Measurements from ENCODE around the gene IGSF1.

IGSF1 gene

DNA sequence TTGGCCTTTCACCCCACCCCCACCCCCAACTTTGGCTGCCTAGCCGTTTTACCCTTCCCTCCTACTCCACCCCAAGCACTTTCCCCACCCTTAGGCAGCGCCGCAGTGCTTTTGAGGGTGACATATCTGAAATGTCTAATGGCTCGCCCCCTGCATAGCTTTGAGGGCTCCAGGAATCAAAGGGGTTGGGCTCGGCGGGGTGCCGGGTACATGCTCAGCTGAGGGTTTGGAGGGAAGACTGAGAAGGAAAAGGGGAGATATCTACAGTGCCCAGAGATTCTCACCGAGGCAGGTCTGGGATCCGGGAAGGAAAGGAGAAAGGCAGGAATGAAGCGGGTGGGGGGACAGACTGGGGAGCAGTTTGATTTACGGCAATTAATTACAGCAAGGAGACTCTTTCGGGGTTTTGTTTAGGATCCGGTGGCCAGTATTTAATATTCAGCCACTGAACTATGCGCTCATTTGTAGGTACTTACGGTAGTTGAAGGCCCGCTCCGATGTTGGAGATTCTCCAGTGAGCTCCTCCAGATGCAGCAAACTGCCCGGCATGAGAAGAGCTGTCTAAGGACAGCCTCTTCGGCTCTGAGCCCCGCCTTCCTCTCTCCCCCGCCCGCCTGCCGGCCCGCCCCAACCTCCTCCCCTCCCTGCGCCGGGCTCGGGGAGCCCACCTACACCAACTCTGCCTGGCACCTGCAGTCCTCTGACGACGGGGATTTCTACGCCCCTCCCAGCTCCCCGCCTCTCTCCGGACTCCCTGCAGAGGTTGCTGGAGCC lies at the start of gene IGSF1:
IGSF1 (minus strand) TSS at position 569 of the 774 bp plus-strand sequence. CDS start 2,632 bp downstream, outside the sequence.
- TF ChIP-seq GATA2 (IDR thresholded peaks at IDR 0.05; ENCODE audit: low read depth, low read length) (no peak), GATA3 (IDR thresholded peaks at IDR 0.05; ENCODE audit: low read depth, low read length) (no peak)

- TF ChIP-seq GATA3 (IDR thresholded peaks at IDR 0.05; ENCODE audit: low read depth, low read length) (no peak), GATA2 (IDR thresholded peaks at IDR 0.05; ENCODE audit: low read depth, low read length) (no peak)
These were observed 43.2 kb upstream of the IGSF1 start for GRCh38 chrX:131332331-131332730.

- TF ChIP-seq GATA3 (IDR thresholded peaks at IDR 0.05; ENCODE audit: low read depth, low read length) (no peak), GATA2 (IDR thresholded peaks at IDR 0.05; ENCODE audit: low read depth, low read length) (no peak)
These were observed 42.0 kb upstream of the IGSF1 start for GRCh38 chrX:131331152-131331551.

DNA sequence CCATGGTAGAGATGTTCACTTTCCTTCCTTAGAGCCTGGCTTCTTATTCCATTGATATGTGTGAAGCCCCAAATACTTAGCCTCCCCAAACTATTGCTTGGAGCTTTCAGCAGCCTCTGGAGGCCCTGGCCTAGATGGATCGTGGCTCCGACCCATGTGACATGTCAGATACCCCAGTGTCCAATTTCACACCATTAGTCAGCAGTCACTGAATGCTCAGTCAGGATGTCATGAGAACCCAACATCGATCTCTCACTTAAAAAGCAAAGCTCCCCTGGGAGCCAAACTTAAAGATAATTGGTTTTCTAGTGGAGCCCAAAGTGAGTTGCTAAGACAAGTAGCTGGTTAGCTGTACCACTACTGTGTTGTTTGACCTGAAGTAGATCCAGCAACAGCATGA lies 41.6 kb upstream of the IGSF1 start:
- TF ChIP-seq GATA2 (IDR thresholded peaks at IDR 0.05; ENCODE audit: low read depth, low read length): no peak
- TF ChIP-seq GATA3 (IDR thresholded peaks at IDR 0.05; ENCODE audit: low read depth, low read length): no peak

GRCh38 chrX:131322651-131323050 lies 33.5 kb upstream of the IGSF1 start:
- TF ChIP-seq GATA2 (IDR thresholded peaks at IDR 0.05; ENCODE audit: low read depth, low read length): no peak
- no peak for TF ChIP-seq GATA3 (IDR thresholded peaks at IDR 0.05; ENCODE audit: low read depth, low read length)

GRCh38 chrX:131317326-131317725 lies 28.2 kb upstream of the IGSF1 start:
- TF ChIP-seq GATA2 (IDR thresholded peaks at IDR 0.05; ENCODE audit: low read depth, low read length): no peak
- TF ChIP-seq GATA3 (IDR thresholded peaks at IDR 0.05; ENCODE audit: low read depth, low read length): no peak

GRCh38 chrX:131316260-131316659 lies 27.2 kb upstream of the IGSF1 start:
- TF ChIP-seq GATA3 (IDR thresholded peaks at IDR 0.05; ENCODE audit: low read depth, low read length): no peak
- no peak for TF ChIP-seq GATA2 (IDR thresholded peaks at IDR 0.05; ENCODE audit: low read depth, low read length)

GRCh38 chrX:131308980-131309379 lies 19.9 kb upstream of the IGSF1 start:
- TF ChIP-seq GATA3 (IDR thresholded peaks at IDR 0.05; ENCODE audit: low read depth, low read length) (no peak), GATA2 (IDR thresholded peaks at IDR 0.05; ENCODE audit: low read depth, low read length) (no peak)

DNA sequence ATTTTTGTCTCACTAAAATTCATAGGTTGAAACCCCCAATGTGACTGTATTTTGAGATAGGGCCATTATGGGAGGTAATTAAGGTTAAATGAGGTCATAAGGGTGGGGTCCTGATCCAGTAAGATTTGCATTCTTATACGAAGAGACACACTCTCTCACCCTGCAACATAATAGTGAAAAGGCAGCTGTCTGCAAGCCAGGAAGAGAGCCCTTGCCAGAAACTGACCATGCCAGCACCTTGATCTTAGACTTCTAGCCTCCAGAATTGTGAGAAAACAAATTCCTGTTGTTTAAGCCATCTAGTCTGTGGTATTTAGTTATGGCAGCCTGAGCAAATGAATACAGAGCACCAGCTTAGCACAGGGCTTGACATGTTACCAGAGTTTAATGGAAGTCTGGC lies 17.5 kb upstream of the IGSF1 start:
- TF ChIP-seq GATA3 (IDR thresholded peaks at IDR 0.05; ENCODE audit: low read depth, low read length) (no peak), GATA2 (IDR thresholded peaks at IDR 0.05; ENCODE audit: low read depth, low read length) (no peak)

- TF ChIP-seq GATA3 (IDR thresholded peaks at IDR 0.05; ENCODE audit: low read depth, low read length): no peak
- no peak for TF ChIP-seq GATA2 (IDR thresholded peaks at IDR 0.05; ENCODE audit: low read depth, low read length)
These were observed 16.8 kb upstream of the IGSF1 start for GRCh38 chrX:131305926-131306325.

DNA sequence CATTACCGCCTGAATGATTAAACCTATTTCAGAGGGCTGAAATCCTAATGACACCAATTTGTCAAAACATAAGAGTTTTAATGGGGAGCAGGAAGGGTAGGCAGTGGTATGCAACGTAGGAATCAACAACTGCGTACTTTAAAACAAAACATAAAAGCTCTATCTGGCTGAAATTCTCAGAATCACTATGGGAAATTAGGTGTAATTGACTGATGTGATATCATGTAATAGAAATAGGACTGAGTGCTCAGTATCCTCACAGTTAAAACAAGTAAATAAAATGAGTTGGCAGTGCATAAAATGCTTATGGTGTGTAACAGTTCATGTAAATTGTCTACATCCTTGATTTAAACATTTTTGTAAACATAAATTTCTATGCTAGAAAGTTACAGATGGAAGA lies 13.6 kb upstream of the IGSF1 start:
- no peak for TF ChIP-seq GATA2 (IDR thresholded peaks at IDR 0.05; ENCODE audit: low read depth, low read length)
- TF ChIP-seq GATA3 (IDR thresholded peaks at IDR 0.05; ENCODE audit: low read depth, low read length): no peak

DNA sequence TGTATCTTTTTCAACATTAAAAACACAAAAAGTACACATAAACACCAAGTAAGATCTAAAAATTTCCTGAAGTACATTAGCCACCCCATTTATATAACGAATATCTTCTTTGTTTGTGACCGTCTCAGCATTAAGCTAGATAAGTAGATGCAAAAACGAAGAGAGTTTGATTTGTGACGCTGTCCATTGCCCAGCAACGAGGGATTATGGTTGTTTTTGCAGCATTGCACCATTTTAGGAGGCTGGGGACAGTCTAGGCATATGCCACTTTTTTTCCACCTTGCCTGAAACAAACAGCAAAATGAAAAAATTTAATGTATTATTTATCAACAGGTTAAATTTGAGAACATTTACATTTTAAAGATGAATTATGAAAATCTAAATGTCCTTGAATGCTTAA lies 12.0 kb upstream of the IGSF1 start:
- TF ChIP-seq GATA3 (IDR thresholded peaks at IDR 0.05; ENCODE audit: low read depth, low read length): no peak
- TF ChIP-seq GATA2 (IDR thresholded peaks at IDR 0.05; ENCODE audit: low read depth, low read length): no peak

- TF ChIP-seq GATA2 (IDR thresholded peaks at IDR 0.05; ENCODE audit: low read depth, low read length) (no peak), GATA3 (IDR thresholded peaks at IDR 0.05; ENCODE audit: low read depth, low read length) (no peak)
These were observed 9.7 kb upstream of the IGSF1 start for GRCh38 chrX:131298846-131299245.

GRCh38 chrX:131298036-131298435 lies 8.9 kb upstream of the IGSF1 start:
- TF ChIP-seq GATA3 (IDR thresholded peaks at IDR 0.05; ENCODE audit: low read depth, low read length): no peak
- no peak for TF ChIP-seq GATA2 (IDR thresholded peaks at IDR 0.05; ENCODE audit: low read depth, low read length)

- TF ChIP-seq GATA2 (IDR thresholded peaks at IDR 0.05; ENCODE audit: low read depth, low read length): no peak
- no peak for TF ChIP-seq GATA3 (IDR thresholded peaks at IDR 0.05; ENCODE audit: low read depth, low read length)
These were observed 421 bp upstream of the IGSF1 start for GRCh38 chrX:131289527-131289926.

Measured in SH-SY5Y (cell line).